Measurements from ENCODE around the gene PRKD1. TPM values are rescaled to one million over a fixed set of nuclear protein-coding genes. Genes with fewer than 3 reads are reported as not detected.

PRKD1 gene
- total RNA-seq, 2 experiments from 2014 or later = not detected

DNA sequence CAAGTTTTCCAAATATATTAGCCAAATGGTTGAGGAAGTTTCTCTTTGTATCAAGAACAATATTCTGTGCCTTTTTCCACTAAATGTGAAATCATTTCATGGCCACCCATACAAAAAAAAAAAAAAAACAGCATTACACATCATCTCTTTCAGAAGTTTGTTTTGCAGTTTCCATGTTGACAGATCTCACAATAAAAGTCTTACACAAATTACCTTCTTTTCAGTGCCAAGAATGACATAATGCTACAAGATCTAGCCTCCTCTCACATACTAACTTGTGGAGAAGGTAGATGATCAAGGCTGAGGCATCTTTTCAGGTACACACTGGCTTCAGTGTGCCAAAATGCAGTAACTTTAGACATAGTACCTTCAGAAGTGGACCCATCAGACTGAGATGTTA lies 35.3 kb downstream of the PRKD1 start:
- CTCF ChIA-PET = no interaction called here

DNA sequence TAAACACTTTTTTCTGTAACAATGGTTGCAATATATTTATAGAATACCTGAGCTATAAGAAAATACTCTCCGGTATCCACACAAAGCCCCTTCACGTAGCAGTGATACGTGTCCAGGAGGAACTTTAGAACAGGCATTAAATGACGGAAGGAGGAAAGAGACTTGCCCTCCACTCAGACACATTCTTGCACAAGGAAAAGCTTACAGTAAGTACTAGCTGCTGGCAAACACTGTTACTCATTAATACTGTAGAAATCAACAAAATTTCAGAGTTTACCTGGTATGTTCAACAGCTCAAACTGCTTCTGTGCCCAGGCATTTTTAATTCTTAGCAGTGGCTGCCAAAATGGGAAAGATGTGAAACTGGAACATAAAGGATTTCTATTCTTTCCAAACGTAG lies 41.7 kb downstream of the PRKD1 start:
- H3K4me3 ChIP-seq (ENCODE audit: low read length) = no peak overlapping the region
- H3K4me1 Mint-ChIP-seq (ENCODE audit: low read depth) = no peaks in the 10 kb centered on the region
- peaks cover 0 to 3% of the 10 kb centered on the region in 2 experiments for H3K9me3 ChIP-seq (ENCODE audit: control insufficient read depth in 1 of 2, insufficient read depth in 1 of 2, low read length in 2 of 2)
- H3K27ac ChIP-seq (ENCODE audit: low read depth in 1 of 2, low read length in 2 of 2) = no peak overlapping the region
- H3K36me3 ChIP-seq (ENCODE audit: insufficient read depth, low read length) = no peaks in the 10 kb centered on the region
- intact Hi-C loops (cut with DNase I, micrococcal nuclease) = no loop called here
- no peak overlapping the region for H3K4me3 Mint-ChIP-seq
- no peaks in the 10 kb centered on the region for H3K27me3 ChIP-seq (ENCODE audit: control insufficient read depth in 1 of 2, insufficient read depth in 2 of 2, low read length in 2 of 2)
- TF ChIP-seq, protein P1, sequence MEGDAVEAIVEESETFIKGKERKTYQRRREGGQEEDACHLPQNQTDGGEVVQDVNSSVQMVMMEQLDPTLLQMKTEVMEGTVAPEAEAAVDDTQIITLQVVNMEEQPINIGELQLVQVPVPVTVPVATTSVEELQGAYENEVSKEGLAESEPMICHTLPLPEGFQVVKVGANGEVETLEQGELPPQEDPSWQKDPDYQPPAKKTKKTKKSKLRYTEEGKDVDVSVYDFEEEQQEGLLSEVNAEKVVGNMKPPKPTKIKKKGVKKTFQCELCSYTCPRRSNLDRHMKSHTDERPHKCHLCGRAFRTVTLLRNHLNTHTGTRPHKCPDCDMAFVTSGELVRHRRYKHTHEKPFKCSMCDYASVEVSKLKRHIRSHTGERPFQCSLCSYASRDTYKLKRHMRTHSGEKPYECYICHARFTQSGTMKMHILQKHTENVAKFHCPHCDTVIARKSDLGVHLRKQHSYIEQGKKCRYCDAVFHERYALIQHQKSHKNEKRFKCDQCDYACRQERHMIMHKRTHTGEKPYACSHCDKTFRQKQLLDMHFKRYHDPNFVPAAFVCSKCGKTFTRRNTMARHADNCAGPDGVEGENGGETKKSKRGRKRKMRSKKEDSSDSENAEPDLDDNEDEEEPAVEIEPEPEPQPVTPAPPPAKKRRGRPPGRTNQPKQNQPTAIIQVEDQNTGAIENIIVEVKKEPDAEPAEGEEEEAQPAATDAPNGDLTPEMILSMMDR (IDR thresholded peaks at IDR 0.05) = no peak
- ChIA-PET POLR2A (no interaction called here), CTCF (interaction anchor here (1.1 kb wide), 1 partner anchor 16 kb away, joined by 3 read pairs; no protein-coding TSS in a partner anchor)
- ATAC-seq (ENCODE audit: poor library complexity) = no peak
- no peaks in the 10 kb centered on the region for H3K4me1 ChIP-seq (ENCODE audit: insufficient read depth, low read length)
- peaks cover 6% of the 10 kb centered on the region for H3K9me3 Mint-ChIP-seq
- H3K27me3 Mint-ChIP-seq = no peaks in the 10 kb centered on the region
- no peak overlapping the region for H3K27ac Mint-ChIP-seq
- no peak for DNase-seq
- no peaks in the 10 kb centered on the region for H3K36me3 Mint-ChIP-seq (ENCODE audit: low read depth)

More for the DNA sequence above, 35.3 kb downstream of the PRKD1 start:
- Histone ChIP-seq H3K4me1 (ENCODE audit: insufficient read depth, low read length) (no peaks in the 10 kb centered on the region), H3K27ac (ENCODE audit: low read depth in 1 of 2, low read length in 2 of 2) (no peak overlapping the region), H3K27me3 (ENCODE audit: control insufficient read depth in 1 of 2, insufficient read depth in 2 of 2, low read length in 2 of 2) (no peaks in the 10 kb centered on the region), H3K4me3 (ENCODE audit: low read length) (no peak overlapping the region), H3K36me3 (ENCODE audit: insufficient read depth, low read length) (no peaks in the 10 kb centered on the region), H3K9me3 (ENCODE audit: control insufficient read depth in 1 of 2, insufficient read depth in 1 of 2, low read length in 2 of 2) (peaks cover 0 to 4% of the 10 kb centered on the region in 2 experiments)
- no peaks in the 10 kb centered on the region for H3K9me3 Mint-ChIP-seq
- no peaks in the 10 kb centered on the region for H3K36me3 Mint-ChIP-seq (ENCODE audit: low read depth)
- POLR2A ChIA-PET = no interaction called here
- intact Hi-C loops (cut with DNase I, micrococcal nuclease) = no loop called here
- no peak for ATAC-seq (ENCODE audit: poor library complexity)
- no peak for DNase-seq
- no peak overlapping the region for H3K27ac Mint-ChIP-seq
- TF ChIP-seq, protein P1 (IDR thresholded peaks at IDR 0.05) = no peak
- no peaks in the 10 kb centered on the region for H3K27me3 Mint-ChIP-seq
- H3K4me1 Mint-ChIP-seq (ENCODE audit: low read depth) = no peaks in the 10 kb centered on the region
- no peak overlapping the region for H3K4me3 Mint-ChIP-seq

DNA sequence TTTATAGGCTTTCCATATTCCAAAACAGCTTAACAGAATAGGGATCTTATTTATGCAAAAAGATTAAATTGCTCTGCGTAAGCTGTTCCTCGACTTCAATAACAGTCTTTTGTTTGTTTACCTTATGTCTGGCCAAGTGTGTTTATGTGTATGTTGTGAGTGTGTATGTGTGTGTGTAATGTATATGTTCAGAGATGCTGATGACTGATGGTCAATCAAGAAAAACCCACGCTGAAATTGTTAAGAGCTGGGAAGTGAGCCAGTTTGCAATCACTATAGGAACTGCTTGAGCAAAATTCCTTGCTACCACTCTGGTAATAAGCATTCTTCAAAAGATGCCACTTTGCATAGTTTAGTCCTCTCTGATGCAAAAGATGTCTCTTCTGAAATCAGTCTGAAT lies 59.6 kb downstream of the PRKD1 start:
- Mint-ChIP-seq H3K4me3 (no peak overlapping the region), H3K9me3 (peaks cover 5% of the 10 kb centered on the region), H3K4me1 (ENCODE audit: low read depth) (no peaks in the 10 kb centered on the region), H3K27ac (no peak overlapping the region), H3K27me3 (no peaks in the 10 kb centered on the region), H3K36me3 (ENCODE audit: low read depth) (no peaks in the 10 kb centered on the region)
- TF ChIP-seq, protein P1 (IDR thresholded peaks at IDR 0.05) = no peak
- Histone ChIP-seq H3K4me3 (ENCODE audit: low read length) (no peak overlapping the region), H3K9me3 (ENCODE audit: control insufficient read depth in 1 of 2, insufficient read depth in 1 of 2, low read length in 2 of 2) (no peaks in the 10 kb centered on the region), H3K4me1 (ENCODE audit: insufficient read depth, low read length) (no peaks in the 10 kb centered on the region), H3K27ac (ENCODE audit: low read depth in 1 of 2, low read length in 2 of 2) (no peak overlapping the region), H3K36me3 (ENCODE audit: insufficient read depth, low read length) (no peaks in the 10 kb centered on the region), H3K27me3 (ENCODE audit: control insufficient read depth in 1 of 2, insufficient read depth in 2 of 2, low read length in 2 of 2) (no peaks in the 10 kb centered on the region)
- no peak for DNase-seq
- ATAC-seq (ENCODE audit: poor library complexity) = no peak
- ChIA-PET CTCF (no interaction called here), POLR2A (no interaction called here)
- intact Hi-C loops (cut with DNase I, micrococcal nuclease) = no loop called here
